ENCODE data around the gene LRIT1. TPM values are rescaled to one million over a fixed set of nuclear protein-coding genes. Genes with fewer than 3 reads are reported as not detected.

The LRIT1 gene
- total and polyA plus RNA-seq, 2 of the 8 experiments (the other 6 are each of a cell fraction or from before 2014, with no cell fraction given), result 0.03 TPM; not detected in 1

GRCh38 chr10:84237199-84238051, 3.9 kb downstream of the LRIT1 start (continued):
- TF ChIP-seq HDAC2 (IDR thresholded peaks at IDR 0.05; ENCODE audit: borderline replicate concordance in 1 of 2, low read depth in 2 of 2, low read length in 2 of 2) (peak in 1 of 2 experiments; percentile 76; a peak in 1 of 4 replicates), TCF12 (IDR thresholded peaks at IDR 0.05; ENCODE audit: low read depth, low read length) (peak; percentile 45; the same call in 1 of the 2 replicates), MAX (IDR thresholded peaks at IDR 0.05) (peak; percentile 99), RAD21 (IDR thresholded peaks at IDR 0.05 in 1 of 2, conservative IDR thresholded peaks at IDR 0.05 in 1 of 2; ENCODE audit: low read depth in 2 of 2, low read length in 2 of 2) (peak; percentile 37 to 56; a peak in 3 of 4 replicates), YY1 (IDR thresholded peaks at IDR 0.05; ENCODE audit: low read depth, low read length) (no peak)
- TF ChIP-seq, protein P1, sequence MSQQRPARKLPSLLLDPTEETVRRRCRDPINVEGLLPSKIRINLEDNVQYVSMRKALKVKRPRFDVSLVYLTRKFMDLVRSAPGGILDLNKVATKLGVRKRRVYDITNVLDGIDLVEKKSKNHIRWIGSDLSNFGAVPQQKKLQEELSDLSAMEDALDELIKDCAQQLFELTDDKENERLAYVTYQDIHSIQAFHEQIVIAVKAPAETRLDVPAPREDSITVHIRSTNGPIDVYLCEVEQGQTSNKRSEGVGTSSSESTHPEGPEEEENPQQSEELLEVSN (IDR thresholded peaks at IDR 0.05), result peak; percentile 99
